ENCODE results near the gene RTP3. TPM values are rescaled to one million over a fixed set of nuclear protein-coding genes. Genes with fewer than 3 reads are reported as not detected.
"Not testable (repeated sequence)": the region's sequence is repeated elsewhere in the genome, so short reads cannot be mapped to it uniquely, and the experiment has no call there.

RTP3 gene
- total and polyA plus RNA-seq, 4 donors, result not detected

GRCh38 chr3:46517016-46517783 is 19.4 kb downstream of the RTP3 start:
- WGBS, 2 donors, result 68 to 76% methylated on average over 7 of the region's 7 CpGs
- Histone ChIP-seq H3K4me1 (ENCODE audit: control insufficient read depth in 1 of 2, insufficient read depth in 2 of 2, low read length in 2 of 2) (no peaks in the 10 kb centered on the region), H3K36me3 (ENCODE audit: control insufficient read depth in 1 of 2, insufficient read depth in 2 of 2, low read length in 1 of 2) (no peaks in the 10 kb centered on the region), H3K27me3 (ENCODE audit: control insufficient read depth in 1 of 2, insufficient read depth in 2 of 2, low read length in 1 of 2) (no peaks in the 10 kb centered on the region), H3K9me3 (ENCODE audit: control insufficient read depth, low read length) (no peaks in the 10 kb centered on the region), H3K27ac (ENCODE audit: low read depth in 1 of 2, low read length in 2 of 2) (no peak overlapping the region), H3K4me3 (ENCODE audit: low read length in 2 of 2) (no peak overlapping the region)
- ATAC-seq (ENCODE audit: low FRiP score) (no peak), DNase-seq (no peak)
- intact Hi-C loops (cut with DNase I), result no loop called here

GRCh38 chr3:46517784-46518181 is 20.0 kb downstream of the RTP3 start:
- Histone ChIP-seq H3K27me3 (ENCODE audit: control insufficient read depth in 1 of 2, insufficient read depth in 2 of 2, low read length in 1 of 2) (no peaks in the 10 kb centered on the region), H3K36me3 (ENCODE audit: control insufficient read depth in 1 of 2, insufficient read depth in 2 of 2, low read length in 1 of 2) (no peaks in the 10 kb centered on the region), H3K4me3 (ENCODE audit: low read length in 2 of 2) (no peak overlapping the region), H3K4me1 (ENCODE audit: control insufficient read depth in 1 of 2, insufficient read depth in 2 of 2, low read length in 2 of 2) (no peaks in the 10 kb centered on the region), H3K9me3 (ENCODE audit: control insufficient read depth, low read length) (no peaks in the 10 kb centered on the region), H3K27ac (ENCODE audit: low read depth in 1 of 2, low read length in 2 of 2) (no peak overlapping the region)
- intact Hi-C loops (cut with DNase I), result no loop called here
- no peak for ATAC-seq (ENCODE audit: low FRiP score)
- WGBS, 2 donors, result 75 to 82% methylated on average over 2 of the region's 2 CpGs
- no peak for DNase-seq

GRCh38 chr3:46519952-46520351 is 22.2 kb downstream of the RTP3 start:
- DNase-seq, result no peak
- Histone ChIP-seq H3K36me3 (ENCODE audit: control insufficient read depth in 1 of 2, insufficient read depth in 2 of 2, low read length in 1 of 2) (no peaks in the 10 kb centered on the region), H3K9me3 (ENCODE audit: control insufficient read depth, low read length) (no peaks in the 10 kb centered on the region), H3K4me1 (ENCODE audit: control insufficient read depth in 1 of 2, insufficient read depth in 2 of 2, low read length in 2 of 2) (no peaks in the 10 kb centered on the region), H3K27ac (ENCODE audit: low read depth in 1 of 2, low read length in 2 of 2) (no peak overlapping the region), H3K4me3 (ENCODE audit: low read length in 2 of 2) (no peak overlapping the region), H3K27me3 (ENCODE audit: control insufficient read depth in 1 of 2, insufficient read depth in 2 of 2, low read length in 1 of 2) (no peaks in the 10 kb centered on the region)
- ATAC-seq (ENCODE audit: low FRiP score), result no peak
- intact Hi-C loops (cut with DNase I), result no loop called here
- WGBS, 2 donors, result 98% methylated on average over 2 of the region's 2 CpGs

GRCh38 chr3:46520531-46520930 is 22.8 kb downstream of the RTP3 start:
- no peaks in the 10 kb centered on the region for H3K36me3 ChIP-seq (ENCODE audit: control insufficient read depth in 1 of 2, insufficient read depth in 2 of 2, low read length in 1 of 2)
- no peak for DNase-seq
- intact Hi-C loops (cut with DNase I), result no loop called here
- 76 to 82% methylated on average over 3 of the region's 3 CpGs for WGBS, 2 donors
- no peaks in the 10 kb centered on the region for H3K4me1 ChIP-seq (ENCODE audit: control insufficient read depth in 1 of 2, insufficient read depth in 2 of 2, low read length in 2 of 2)
- H3K4me3 ChIP-seq (ENCODE audit: low read length in 2 of 2), result no peak overlapping the region
- H3K27ac ChIP-seq (ENCODE audit: low read depth in 1 of 2, low read length in 2 of 2), result no peak overlapping the region
- no peaks in the 10 kb centered on the region for H3K27me3 ChIP-seq (ENCODE audit: control insufficient read depth in 1 of 2, insufficient read depth in 2 of 2, low read length in 1 of 2)
- no peak for ATAC-seq (ENCODE audit: low FRiP score)
- H3K9me3 ChIP-seq (ENCODE audit: control insufficient read depth, low read length), result no peaks in the 10 kb centered on the region

- no peaks in the 10 kb centered on the region for H3K27me3 ChIP-seq (ENCODE audit: control insufficient read depth in 1 of 2, insufficient read depth in 2 of 2, low read length in 1 of 2)
- no peaks in the 10 kb centered on the region for H3K36me3 ChIP-seq (ENCODE audit: control insufficient read depth in 1 of 2, insufficient read depth in 2 of 2, low read length in 1 of 2)
- H3K27ac ChIP-seq (ENCODE audit: low read depth in 1 of 2, low read length in 2 of 2), result no peak overlapping the region
- no peak overlapping the region for H3K4me3 ChIP-seq (ENCODE audit: low read length in 2 of 2)
- H3K4me1 ChIP-seq (ENCODE audit: control insufficient read depth in 1 of 2, insufficient read depth in 2 of 2, low read length in 2 of 2), result no peaks in the 10 kb centered on the region
- no peaks in the 10 kb centered on the region for H3K9me3 ChIP-seq (ENCODE audit: control insufficient read depth, low read length)
- DNase-seq (no peak), ATAC-seq (ENCODE audit: low FRiP score) (no peak)
- 78 to 79% methylated on average over 9 of the region's 9 CpGs for WGBS, 2 donors
- intact Hi-C loops (cut with DNase I), result no loop called here
These were observed 23.3 kb downstream of the RTP3 start for GRCh38 chr3:46521096-46521495.

GRCh38 chr3:46522201-46522600 is 24.4 kb downstream of the RTP3 start:
- H3K27ac ChIP-seq (ENCODE audit: low read depth in 1 of 2, low read length in 2 of 2); DNase-seq; H3K4me1 ChIP-seq (ENCODE audit: control insufficient read depth in 1 of 2, insufficient read depth in 2 of 2, low read length in 2 of 2); H3K9me3 ChIP-seq (ENCODE audit: control insufficient read depth, low read length); H3K27me3 ChIP-seq (ENCODE audit: control insufficient read depth in 1 of 2, insufficient read depth in 2 of 2, low read length in 1 of 2); intact Hi-C loops (cut with DNase I); H3K36me3 ChIP-seq (ENCODE audit: control insufficient read depth in 1 of 2, insufficient read depth in 2 of 2, low read length in 1 of 2); H3K4me3 ChIP-seq (ENCODE audit: low read length in 2 of 2); ATAC-seq (ENCODE audit: low FRiP score): not testable (repeated sequence)
- WGBS, 2 donors, result 77 to 80% methylated on average over 4 of the region's 4 CpGs

- 90 to 94% methylated on average over 2 of the region's 2 CpGs for WGBS, 2 donors
- no peak for ATAC-seq (ENCODE audit: low FRiP score)
- Histone ChIP-seq H3K27ac (ENCODE audit: low read depth in 1 of 2, low read length in 2 of 2) (no peak overlapping the region), H3K4me1 (ENCODE audit: control insufficient read depth in 1 of 2, insufficient read depth in 2 of 2, low read length in 2 of 2) (no peaks in the 10 kb centered on the region), H3K27me3 (ENCODE audit: control insufficient read depth in 1 of 2, insufficient read depth in 2 of 2, low read length in 1 of 2) (no peaks in the 10 kb centered on the region), H3K4me3 (ENCODE audit: low read length in 2 of 2) (no peak overlapping the region), H3K9me3 (ENCODE audit: control insufficient read depth, low read length) (no peaks in the 10 kb centered on the region), H3K36me3 (ENCODE audit: control insufficient read depth in 1 of 2, insufficient read depth in 2 of 2, low read length in 1 of 2) (no peaks in the 10 kb centered on the region)
- DNase-seq, result no peak
- intact Hi-C loops (cut with DNase I), result no loop called here
These were observed 25.8 kb downstream of the RTP3 start for GRCh38 chr3:46523556-46523955.

GRCh38 chr3:46524008-46524407 is 26.2 kb downstream of the RTP3 start:
- H3K36me3 ChIP-seq (ENCODE audit: control insufficient read depth in 1 of 2, insufficient read depth in 2 of 2, low read length in 1 of 2), result no peaks in the 10 kb centered on the region
- no peak overlapping the region for H3K27ac ChIP-seq (ENCODE audit: low read depth in 1 of 2, low read length in 2 of 2)
- 48 to 50% methylated on average over 3 of the region's 3 CpGs for WGBS, 2 donors
- intact Hi-C loops (cut with DNase I), result no loop called here
- no peaks in the 10 kb centered on the region for H3K9me3 ChIP-seq (ENCODE audit: control insufficient read depth, low read length)
- H3K27me3 ChIP-seq (ENCODE audit: control insufficient read depth in 1 of 2, insufficient read depth in 2 of 2, low read length in 1 of 2), result no peaks in the 10 kb centered on the region
- no peak for ATAC-seq (ENCODE audit: low FRiP score)
- no peaks in the 10 kb centered on the region for H3K4me1 ChIP-seq (ENCODE audit: control insufficient read depth in 1 of 2, insufficient read depth in 2 of 2, low read length in 2 of 2)
- DNase-seq, result no peak
- no peak overlapping the region for H3K4me3 ChIP-seq (ENCODE audit: low read length in 2 of 2)

- WGBS, 2 donors, result 83 to 86% methylated on average over 3 of the region's 3 CpGs
- Histone ChIP-seq H3K27ac (ENCODE audit: low read depth in 1 of 2, low read length in 2 of 2) (no peak overlapping the region), H3K4me1 (ENCODE audit: control insufficient read depth in 1 of 2, insufficient read depth in 2 of 2, low read length in 2 of 2) (no peaks in the 10 kb centered on the region), H3K9me3 (ENCODE audit: control insufficient read depth, low read length) (no peaks in the 10 kb centered on the region), H3K27me3 (ENCODE audit: control insufficient read depth in 1 of 2, insufficient read depth in 2 of 2, low read length in 1 of 2) (no peaks in the 10 kb centered on the region), H3K4me3 (ENCODE audit: low read length in 2 of 2) (no peak overlapping the region), H3K36me3 (ENCODE audit: control insufficient read depth in 1 of 2, insufficient read depth in 2 of 2, low read length in 1 of 2) (no peaks in the 10 kb centered on the region)
- no peak for DNase-seq
- intact Hi-C loops (cut with DNase I), result no loop called here
- no peak for ATAC-seq (ENCODE audit: low FRiP score)
These were observed 27.1 kb downstream of the RTP3 start for GRCh38 chr3:46524832-46525231.
